ENCODE measurements around the gene GEN1. TPM values are rescaled to one million over a fixed set of nuclear protein-coding genes. Genes with fewer than 3 reads are reported as not detected.

GEN1 gene
- total and polyA plus RNA-seq, 2 donors from 2014 or later: 1.4 to 6.2 TPM

DNA sequence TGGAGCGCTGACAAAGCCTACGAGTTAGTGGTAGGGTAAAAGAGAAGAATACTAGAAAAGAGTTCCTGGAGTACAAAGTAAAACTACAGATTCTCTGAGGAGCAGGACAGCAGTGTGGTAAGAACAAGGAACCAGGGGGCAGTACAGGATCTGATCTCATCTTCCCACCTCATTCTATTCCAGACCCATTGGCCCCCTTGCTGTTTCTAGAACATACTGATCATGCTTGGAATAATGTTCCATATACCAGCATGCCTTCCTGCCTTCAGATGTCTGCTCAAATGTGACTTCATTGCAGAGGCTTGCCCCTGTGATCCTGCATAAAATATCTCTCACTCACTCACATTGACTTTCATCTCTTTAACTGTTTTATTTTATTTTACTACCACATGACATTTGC, 81.6 kb downstream of the GEN1 start:
- Histone ChIP-seq H3K4me3 (ENCODE audit: low read length in 3 of 3) (no peak overlapping the region), H3K36me3 (ENCODE audit: control insufficient read depth in 2 of 3, insufficient read depth in 3 of 3, low read length in 3 of 3) (no peaks in the 10 kb centered on the region), H3K27ac (ENCODE audit: low read depth in 2 of 2, low read length in 2 of 2) (no peak overlapping the region), H3K9ac (ENCODE audit: low read length in 3 of 3) (no peak overlapping the region), H3K27me3 (ENCODE audit: control insufficient read depth, insufficient read depth, low read length) (no peaks in the 10 kb centered on the region), H3K9me3 (ENCODE audit: control insufficient read depth in 2 of 3, insufficient read depth in 1 of 3, low read length in 3 of 3) (no peaks in the 10 kb centered on the region), H3K4me1 (ENCODE audit: control insufficient read depth in 2 of 3, insufficient read depth in 2 of 3, low read depth in 1 of 3, low read length in 3 of 3) (peaks cover 0 to 3% (median 0%) of the 10 kb centered on the region in 3 donors)
- FAIRE-seq (no peak), DNase-seq (no peak)
- TF ChIP-seq, protein P1, sequence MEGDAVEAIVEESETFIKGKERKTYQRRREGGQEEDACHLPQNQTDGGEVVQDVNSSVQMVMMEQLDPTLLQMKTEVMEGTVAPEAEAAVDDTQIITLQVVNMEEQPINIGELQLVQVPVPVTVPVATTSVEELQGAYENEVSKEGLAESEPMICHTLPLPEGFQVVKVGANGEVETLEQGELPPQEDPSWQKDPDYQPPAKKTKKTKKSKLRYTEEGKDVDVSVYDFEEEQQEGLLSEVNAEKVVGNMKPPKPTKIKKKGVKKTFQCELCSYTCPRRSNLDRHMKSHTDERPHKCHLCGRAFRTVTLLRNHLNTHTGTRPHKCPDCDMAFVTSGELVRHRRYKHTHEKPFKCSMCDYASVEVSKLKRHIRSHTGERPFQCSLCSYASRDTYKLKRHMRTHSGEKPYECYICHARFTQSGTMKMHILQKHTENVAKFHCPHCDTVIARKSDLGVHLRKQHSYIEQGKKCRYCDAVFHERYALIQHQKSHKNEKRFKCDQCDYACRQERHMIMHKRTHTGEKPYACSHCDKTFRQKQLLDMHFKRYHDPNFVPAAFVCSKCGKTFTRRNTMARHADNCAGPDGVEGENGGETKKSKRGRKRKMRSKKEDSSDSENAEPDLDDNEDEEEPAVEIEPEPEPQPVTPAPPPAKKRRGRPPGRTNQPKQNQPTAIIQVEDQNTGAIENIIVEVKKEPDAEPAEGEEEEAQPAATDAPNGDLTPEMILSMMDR (IDR thresholded peaks at IDR 0.05; ENCODE audit: borderline replicate concordance, extremely low read depth, insufficient read depth): no peak
- intact Hi-C loops (cut with DNase I): no loop called here

Other genes starting within 250 kb of the GEN1 start
- not detected for gene RAD51AP2, start 235.7 kb upstream of the GEN1 start, total RNA-seq
- not detected for gene RAD51AP2, start 235.7 kb upstream of the GEN1 start, polyA plus RNA-seq (ENCODE audit: insufficient read depth, low read depth, low replicate concordance)
- gene VSNL1, start 213.4 kb upstream of the GEN1 start, total RNA-seq: 0.44 TPM
- gene VSNL1, start 213.4 kb upstream of the GEN1 start, polyA plus RNA-seq (ENCODE audit: insufficient read depth, low read depth, low replicate concordance): 1.0 TPM
- 16.3 TPM for gene SMC6, start 328 bp upstream of the GEN1 start, total RNA-seq
- gene SMC6, start 328 bp upstream of the GEN1 start, polyA plus RNA-seq (ENCODE audit: insufficient read depth, low read depth, low replicate concordance): 4.8 TPM
- not detected for gene MSGN1, start 62.3 kb downstream of the GEN1 start, total RNA-seq
- gene MSGN1, start 62.3 kb downstream of the GEN1 start, polyA plus RNA-seq (ENCODE audit: insufficient read depth, low read depth, low replicate concordance): not detected
- 7.3 TPM for gene KCNS3, start 124.5 kb downstream of the GEN1 start, total RNA-seq
- gene KCNS3, start 124.5 kb downstream of the GEN1 start, polyA plus RNA-seq (ENCODE audit: insufficient read depth, low read depth, low replicate concordance): 4.4 TPM

All from kidney (tissue), 14 donors.